ENCODE data around the gene PRSS23.

DNA sequence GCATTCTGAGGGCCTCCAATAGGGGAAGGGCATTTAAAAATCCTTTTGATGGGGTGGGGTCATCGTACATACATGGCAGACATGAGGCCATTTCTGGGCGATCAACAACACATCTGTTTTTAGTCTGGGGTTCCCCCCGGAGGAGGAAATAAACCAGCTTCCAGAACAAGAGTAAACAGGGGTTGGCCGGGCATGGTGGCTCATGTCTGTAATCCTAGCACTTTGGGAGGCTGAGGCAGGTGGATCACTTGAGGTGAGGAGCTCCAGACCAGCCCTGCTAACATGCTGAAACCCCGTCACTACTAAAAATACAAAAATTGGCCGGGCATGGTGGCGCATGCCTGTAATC, 12.0 kb downstream of the PRSS23 start:
- TF ChIP-seq ZNF274 (IDR thresholded peaks at IDR 0.05; ENCODE audit: low read depth, low read length) (no peak), SUZ12 (IDR thresholded peaks at IDR 0.05; ENCODE audit: extremely low read depth, insufficient read depth, insufficient read length) (no peak), YY1 (IDR thresholded peaks at IDR 0.05; ENCODE audit: insufficient read depth, insufficient read length) (no peak)

All from NT2/D1 (cell line).